CD4-positive, alpha-beta T cell treated with Interleukin-4 for 4 hours (primary cell): Measurements from ENCODE around the gene MTA1.

ENCODE experiments used
- DNase-seq: peaks from one replicate; pipeline ENCODE4 v3.0.0-alpha.2; 2020

Gene MTA1

GRCh38 chr14:105426416-105427130 lies 6.9 kb downstream of the MTA1 start:
- no peak for DNase-seq

DNA sequence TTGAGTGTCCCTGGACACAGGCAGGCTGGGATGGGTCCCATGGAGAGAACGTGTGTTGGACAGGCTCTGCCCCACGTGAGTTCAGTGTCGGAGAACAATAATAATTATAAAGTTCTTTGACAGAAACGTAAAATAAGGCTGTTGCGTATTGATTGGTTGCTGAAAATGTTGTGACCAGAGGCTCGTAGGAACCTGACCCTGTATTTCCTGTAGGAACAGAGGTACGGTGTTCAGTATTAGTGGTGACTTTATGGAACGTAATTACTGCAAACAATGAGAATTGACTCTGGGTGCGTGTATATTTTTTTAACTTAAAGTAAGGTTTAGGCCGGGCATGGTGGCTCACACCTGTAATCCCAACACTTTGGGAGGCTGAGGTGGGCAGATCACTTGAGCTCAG lies 7.8 kb downstream of the MTA1 start:
- no peak for DNase-seq

- no peak for DNase-seq
These were observed 8.4 kb downstream of the MTA1 start for GRCh38 chr14:105427936-105428485.

GRCh38 chr14:105430042-105430441 lies 10.4 kb downstream of the MTA1 start:
- no peak for DNase-seq

- no peak for DNase-seq
These were observed 10.9 kb downstream of the MTA1 start for GRCh38 chr14:105430565-105430964.

DNA sequence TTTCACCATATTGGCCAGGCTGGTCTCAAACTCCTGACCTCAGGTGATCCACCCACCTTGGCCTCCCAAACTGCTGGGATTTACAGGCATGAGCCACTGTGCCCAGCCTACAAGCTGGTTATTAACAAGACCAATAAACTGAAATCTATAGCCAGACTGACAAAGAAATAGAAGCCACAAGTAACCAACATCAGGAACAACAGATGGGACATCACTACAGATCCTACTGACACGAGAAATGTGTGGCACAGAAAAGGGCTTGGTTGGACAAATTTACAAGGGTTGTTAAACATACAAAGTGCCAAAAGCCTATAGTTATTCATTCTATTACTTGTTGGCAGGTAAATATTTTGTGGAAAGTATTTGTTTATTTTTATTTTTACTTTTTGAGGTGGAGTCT lies 11.6 kb downstream of the MTA1 start:
- DNase-seq, result no peak

DNA sequence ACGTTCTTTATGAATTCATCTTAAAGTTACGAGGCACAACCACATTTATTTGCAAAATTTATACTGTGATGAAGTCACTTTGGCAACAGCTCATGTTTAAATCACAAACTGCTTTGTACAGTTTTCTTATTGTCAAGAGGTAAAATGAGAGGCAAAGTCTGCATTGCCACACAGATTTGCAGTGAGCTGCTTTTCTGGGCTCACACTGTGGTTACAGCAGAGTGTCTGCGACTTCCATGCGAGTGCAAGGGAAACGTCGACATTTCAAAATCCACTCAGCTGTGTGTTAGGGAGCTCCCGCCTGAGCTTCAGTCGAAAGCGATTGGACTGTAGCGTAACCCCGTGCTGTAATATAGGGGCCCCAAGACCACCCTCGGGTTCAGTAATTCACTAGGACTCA lies 13.0 kb downstream of the MTA1 start:
- no peak for DNase-seq

GRCh38 chr14:105433161-105433605 lies 13.6 kb downstream of the MTA1 start:
- no peak for DNase-seq

GRCh38 chr14:105436402-105436801 lies 16.8 kb downstream of the MTA1 start:
- DNase-seq, result no peak

DNA sequence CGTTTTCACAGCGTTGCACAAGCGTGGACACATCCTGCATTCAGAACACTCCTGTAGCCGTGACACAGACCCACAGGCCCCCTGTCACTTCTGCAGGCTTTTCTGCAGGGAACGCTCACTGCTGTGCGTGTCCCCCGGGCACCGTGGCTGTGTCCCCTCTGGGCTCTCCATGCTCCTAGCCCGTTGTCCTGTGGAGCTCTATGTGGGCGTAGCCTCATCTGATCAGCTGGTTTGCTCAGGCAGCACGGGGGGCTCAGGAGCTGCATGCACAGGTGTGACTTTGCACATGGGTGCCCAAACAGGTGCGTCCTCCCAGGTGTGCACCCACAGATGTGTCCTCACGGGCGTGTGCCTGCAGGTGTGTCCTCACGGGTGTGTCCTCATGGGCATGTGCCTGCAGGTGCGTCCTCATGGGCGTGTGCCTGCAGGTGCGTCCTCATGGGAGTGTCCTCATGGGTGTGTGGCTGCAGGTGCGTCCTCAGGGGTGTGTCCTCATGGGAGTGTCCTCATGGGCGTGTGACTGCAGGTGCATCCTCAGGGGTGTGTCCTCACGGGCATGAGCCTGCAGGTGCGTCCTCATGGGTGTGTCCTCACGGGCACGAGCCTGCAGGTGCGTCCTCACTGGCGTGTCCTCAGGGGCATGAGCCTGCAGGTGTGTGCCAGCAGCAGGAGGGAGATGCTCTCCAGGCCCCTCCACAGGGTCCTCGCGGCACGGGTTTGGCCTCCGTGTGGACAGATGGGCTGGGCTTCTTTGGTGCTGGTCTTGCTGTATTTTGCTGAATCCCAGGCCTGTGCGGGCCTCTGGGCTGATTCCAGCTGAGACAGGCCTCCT lies 17.5 kb downstream of the MTA1 start:
- DNase-seq, result no peak

DNA sequence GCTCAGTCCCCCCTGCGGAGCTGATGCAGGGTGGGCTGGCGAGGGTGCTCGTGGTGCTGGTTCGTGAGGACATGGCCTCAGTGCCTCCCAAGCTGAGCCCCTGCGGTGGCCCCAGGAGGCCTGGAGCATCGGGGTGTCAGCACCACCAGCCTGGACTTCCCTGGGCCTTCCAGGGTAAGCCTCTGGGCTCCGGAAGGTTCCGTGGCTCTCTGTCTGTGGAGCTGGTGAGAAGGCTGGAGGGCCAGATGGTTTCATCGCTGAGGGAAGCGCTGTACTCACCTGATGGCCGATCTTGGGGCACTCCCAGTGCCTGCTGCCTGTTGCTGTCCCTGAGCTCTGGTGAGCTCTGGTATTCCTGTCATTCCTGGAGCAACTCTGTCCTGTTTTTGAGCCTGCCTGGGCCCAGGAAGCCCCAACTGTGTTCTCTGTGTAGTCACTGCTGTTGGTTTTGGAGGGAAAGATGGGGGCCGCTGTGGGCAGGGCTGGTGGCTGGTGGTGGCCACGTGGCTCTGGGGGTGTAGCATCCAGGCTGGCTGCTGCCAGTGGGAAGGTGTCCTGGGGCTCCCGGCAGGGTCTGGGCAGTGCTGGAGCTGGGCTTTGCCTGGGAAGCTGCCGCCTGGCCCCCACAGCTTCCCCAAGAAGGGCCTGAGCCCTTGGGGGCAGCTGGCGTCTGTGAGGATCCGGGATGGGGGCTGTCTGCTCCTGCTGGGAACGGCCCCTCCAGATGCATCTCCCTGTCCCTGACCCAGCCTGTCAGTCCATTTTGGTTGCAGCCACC lies 18.3 kb downstream of the MTA1 start:
- DNase-seq, result no peak

- DNase-seq, result no peak
These were observed 19.6 kb downstream of the MTA1 start for GRCh38 chr14:105439179-105439578.

DNA sequence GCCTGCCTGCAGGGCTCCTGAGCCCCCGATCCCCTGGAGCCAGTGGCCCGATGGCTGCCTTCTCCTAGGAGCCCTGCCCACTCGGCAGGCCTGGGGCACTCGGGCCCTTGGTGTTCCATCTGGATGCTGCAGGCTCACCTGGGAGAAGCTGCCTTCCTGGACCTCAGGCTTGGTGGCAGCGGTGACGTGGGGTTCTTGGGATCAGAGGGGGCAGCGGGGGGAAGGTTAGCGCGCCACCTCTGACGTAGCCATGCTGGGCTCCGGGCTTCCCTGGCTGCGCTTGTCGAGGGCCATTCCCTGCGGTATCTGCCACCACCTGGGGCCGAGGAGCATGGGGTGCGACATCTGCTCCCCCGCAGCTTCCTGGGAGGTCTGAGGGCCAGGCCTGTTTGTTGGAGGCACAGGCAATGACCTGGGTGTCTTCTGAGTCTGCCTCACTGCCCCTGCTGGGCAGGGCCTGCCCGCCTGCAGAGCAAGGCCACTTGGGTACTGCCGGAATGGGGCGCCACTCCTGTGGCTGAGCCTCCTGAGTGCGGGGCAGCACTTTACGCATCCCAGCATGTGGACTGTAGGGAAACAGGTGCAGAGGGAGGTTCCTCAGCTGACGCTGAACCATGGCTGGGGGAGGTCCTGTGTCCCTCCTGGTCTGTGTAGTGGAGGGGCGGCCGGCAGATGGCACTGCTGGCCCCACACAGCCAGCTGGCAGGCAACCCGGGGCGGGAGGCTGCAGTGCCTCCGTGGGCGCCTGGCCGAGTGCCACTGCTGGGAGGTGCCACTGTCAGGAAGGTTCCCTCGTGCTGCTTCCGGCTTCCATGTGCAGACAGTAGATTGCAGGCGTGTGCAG lies 20.3 kb downstream of the MTA1 start:
- no peak for DNase-seq

- DNase-seq, result no peak
These were observed 20.9 kb downstream of the MTA1 start for GRCh38 chr14:105440554-105440900.

DNA sequence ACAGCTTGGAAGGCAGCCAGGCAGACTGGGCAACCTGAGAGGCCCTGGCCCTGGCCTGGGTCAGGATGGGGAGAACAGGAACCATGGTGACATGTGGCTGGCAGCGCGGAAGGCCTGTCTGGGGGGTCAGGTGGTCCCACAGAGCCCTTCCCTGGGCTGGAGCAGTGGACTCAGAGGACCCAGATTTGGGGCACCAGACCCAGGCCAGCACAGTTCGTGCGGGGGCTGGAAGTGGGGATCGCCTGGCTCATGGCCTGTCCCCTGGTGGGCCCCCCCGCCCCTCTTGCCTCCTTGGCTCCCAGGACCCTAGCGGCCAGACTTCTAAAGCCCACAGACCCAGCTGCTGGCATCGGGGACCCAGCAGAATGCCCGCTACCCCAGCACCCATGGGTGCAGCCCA lies 21.4 kb downstream of the MTA1 start:
- DNase-seq, result no peak

DNA sequence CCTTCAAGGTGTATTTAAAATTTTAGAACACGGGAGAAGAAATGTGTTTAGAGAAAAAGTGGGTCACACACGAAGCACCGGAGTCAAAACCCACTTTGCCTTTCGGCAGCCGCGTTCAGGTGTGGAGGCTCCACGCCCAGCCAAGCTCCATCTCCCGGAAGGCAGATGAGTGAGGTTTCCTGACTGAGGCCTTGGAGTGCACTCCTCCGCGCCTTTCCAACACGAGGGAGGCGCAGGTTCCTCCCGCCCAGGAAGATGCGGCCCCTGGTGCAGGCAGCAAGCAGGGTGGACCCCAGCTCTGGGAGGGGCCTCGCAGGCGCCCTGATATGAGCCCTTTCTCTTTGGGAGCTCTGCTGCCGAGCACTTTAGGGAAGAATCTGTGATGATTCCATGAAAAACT lies 22.5 kb downstream of the MTA1 start:
- no peak for DNase-seq

- DNase-seq, result no peak
These were observed 23.2 kb downstream of the MTA1 start for GRCh38 chr14:105442834-105443233.

- no peak for DNase-seq
These were observed 25.2 kb downstream of the MTA1 start for GRCh38 chr14:105444859-105445258.

DNA sequence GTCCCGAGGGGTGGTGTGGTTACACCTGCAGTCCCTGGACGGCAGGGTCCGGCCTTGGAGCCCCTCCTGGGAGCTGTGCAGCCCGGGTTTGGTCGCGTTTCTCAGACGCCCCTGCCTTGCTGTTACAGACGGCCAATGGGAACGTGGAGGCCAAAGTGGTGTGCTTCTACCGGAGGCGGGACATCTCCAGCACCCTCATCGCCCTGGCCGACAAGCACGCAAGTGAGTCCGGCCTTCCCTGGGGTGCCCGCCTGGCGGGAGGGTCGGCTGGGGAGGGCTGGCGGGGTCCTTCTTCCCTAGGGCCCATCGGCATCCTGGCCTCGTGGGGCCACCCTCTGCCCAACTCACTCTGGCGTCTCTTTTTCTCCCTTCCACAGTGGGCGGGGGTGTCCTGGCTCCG lies 25.7 kb downstream of the MTA1 start:
- no peak for DNase-seq

GRCh38 chr14:105445901-105446845 lies 26.5 kb downstream of the MTA1 start:
- no peak for DNase-seq

- no peak for DNase-seq
These were observed 27.3 kb downstream of the MTA1 start for GRCh38 chr14:105446971-105447370.
